ENCODE data around the gene TAS2R40.
"Not testable (repeated sequence)": the region's sequence is repeated elsewhere in the genome, so short reads cannot be mapped to it uniquely, and the experiment has no call there.

Gene TAS2R40

DNA sequence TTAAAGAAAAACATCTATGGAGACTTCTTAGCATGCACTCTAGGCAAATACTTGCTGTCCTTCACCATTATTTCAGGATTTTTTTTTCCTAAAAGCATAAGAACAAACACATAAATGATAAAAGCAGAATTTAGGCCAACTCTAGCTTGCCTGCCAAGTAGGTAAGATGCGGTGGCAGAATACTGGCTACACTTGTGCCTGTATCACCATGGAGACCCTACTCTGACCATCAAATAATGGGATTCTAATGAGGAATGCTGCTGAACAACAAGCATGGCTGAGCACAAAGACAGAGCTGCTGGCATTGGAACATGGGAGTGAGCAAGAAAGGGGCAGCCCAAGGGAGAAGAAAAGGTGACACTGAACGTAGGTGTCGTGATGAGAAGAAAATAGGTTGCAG is 18.5 kb upstream of the TAS2R40 start:
- TF ChIP-seq POLR2AphosphoS5 (IDR thresholded peaks at IDR 0.05; ENCODE audit: low read depth, low read length): no peak
- no peak for TF ChIP-seq TAF1 (IDR thresholded peaks at IDR 0.05; ENCODE audit: borderline replicate concordance, low read depth, low read length)
- TF ChIP-seq POLR2A (IDR thresholded peaks at IDR 0.05; ENCODE audit: low read depth, low read length): no peak
- FAIRE-seq: no peak
- no peak for DNase-seq (ENCODE audit: insufficient read length)

DNA sequence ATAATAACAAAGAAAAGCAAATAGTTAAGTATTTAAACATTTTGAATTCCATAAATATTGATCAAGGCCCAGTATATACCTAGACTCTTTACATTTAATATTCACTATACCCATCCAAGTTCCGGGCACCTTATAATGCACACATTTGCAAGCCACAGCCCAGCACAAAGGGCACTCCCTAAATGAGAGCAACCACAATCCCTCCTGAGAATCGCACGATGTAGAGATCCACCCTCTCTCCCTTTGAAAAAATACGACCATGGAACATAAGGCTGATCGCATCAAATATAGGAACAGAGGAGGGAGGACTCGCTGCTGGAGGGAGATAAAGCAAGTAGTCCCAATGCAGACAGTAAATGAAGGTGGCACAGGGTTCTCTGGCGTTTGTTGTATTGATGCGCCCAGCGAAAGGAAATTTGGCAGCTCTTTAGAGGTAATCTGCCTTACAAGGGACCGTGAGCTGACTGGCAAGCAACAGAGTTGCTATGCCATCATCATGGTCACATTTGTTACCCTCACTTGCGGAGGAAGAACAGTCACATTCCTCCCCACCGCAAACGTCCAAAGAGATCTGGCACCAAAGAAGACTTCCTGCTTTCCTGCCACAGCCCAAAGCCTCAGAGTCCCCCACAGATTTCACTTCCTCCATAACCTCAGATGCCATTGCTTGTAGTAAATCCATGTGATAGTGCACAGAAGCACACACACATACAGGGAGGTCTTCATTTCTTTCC is 16.1 kb upstream of the TAS2R40 start:
- FAIRE-seq: peak; percentile 86
- no peak for TF ChIP-seq POLR2A (IDR thresholded peaks at IDR 0.05; ENCODE audit: low read depth, low read length)
- TF ChIP-seq POLR2AphosphoS5 (IDR thresholded peaks at IDR 0.05; ENCODE audit: low read depth, low read length): no peak
- TF ChIP-seq TAF1 (IDR thresholded peaks at IDR 0.05; ENCODE audit: borderline replicate concordance, low read depth, low read length): no peak
- DNase-seq (ENCODE audit: insufficient read length): no peak

DNA sequence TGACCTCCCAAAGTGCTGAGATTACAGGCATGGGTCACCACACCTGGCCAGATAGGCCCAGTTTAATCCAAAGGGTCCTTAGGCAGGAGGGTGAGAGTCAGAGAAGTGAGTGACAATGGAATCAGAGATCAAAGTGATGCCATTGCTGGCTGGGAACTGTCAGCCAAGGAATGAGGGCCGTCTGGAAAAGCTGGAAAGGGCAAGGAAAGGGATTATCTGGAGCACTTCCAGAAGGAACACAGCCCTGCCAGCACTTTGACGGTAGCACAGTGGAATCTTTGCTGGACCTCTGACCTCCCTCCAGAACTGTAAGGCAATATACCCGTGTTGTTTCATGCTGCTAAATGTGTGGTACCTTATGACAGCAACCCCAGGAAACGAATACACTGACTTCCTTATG is 11.3 kb upstream of the TAS2R40 start:
- DNase-seq (ENCODE audit: insufficient read length) (no peak), FAIRE-seq (no peak)
- TF ChIP-seq POLR2A (IDR thresholded peaks at IDR 0.05; ENCODE audit: low read depth, low read length): no peak
- no peak for TF ChIP-seq TAF1 (IDR thresholded peaks at IDR 0.05; ENCODE audit: borderline replicate concordance, low read depth, low read length)
- no peak for TF ChIP-seq POLR2AphosphoS5 (IDR thresholded peaks at IDR 0.05; ENCODE audit: low read depth, low read length)

DNA sequence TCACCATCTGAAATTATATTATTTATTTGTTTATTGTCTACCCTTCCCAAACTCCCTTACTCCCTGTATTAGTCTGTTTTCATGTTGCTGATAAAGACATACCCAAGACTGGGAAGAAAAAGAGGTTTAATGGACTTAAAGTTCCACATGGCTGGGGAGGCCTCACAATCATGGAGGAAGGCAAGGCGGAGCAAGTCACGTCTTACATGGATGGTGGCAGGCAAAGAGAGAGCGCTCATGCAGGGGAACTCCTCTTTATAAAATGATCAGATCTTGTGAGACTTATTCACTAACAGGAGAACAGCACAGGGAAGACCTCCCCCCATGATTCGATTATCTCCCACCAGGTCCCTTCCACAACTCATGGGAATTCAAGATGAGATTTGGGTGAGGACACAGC is 8.4 kb upstream of the TAS2R40 start:
- DNase-seq (ENCODE audit: insufficient read length); FAIRE-seq: not testable (repeated sequence)

DNA sequence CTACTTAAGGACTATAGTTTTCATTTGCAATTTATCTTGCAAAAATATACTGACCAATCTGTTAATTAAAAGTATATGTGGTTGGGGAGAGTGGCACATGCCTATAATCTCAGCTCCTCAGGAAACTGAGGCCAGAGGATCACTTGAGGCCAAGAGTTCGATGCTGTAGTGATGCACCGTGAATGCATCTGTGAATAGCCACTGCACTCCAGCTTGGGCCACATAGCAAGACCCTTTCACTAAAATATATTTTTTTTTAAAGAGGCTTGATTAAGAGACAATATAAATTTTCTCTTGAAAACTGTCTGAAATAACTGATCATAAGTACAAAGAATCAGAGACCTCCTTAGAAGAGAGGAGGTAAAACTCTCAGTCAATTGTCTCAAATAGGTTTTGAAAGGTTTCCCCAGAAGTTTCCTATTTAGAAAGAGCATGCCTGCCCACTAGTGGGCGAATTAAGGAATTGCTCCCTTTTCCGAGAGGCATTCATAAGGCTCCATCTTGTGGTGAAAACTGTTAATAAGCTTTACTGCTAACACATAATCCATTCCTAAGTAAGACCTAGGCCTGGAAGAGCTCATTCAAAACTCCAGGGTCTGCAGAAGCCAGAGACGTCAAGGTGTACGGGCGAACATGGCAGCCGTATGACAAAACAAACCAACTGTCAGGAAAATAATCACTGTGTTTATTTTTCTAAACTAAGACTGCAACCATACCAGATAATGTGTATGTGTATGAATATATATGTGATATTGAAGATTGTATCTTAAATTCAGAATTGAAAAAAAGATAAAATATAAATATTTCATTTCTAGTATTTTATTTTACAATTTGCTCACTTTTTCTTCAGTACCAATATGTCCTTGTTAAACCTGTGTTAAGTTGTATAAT is 6.8 kb upstream of the TAS2R40 start:
- TF ChIP-seq POLR2AphosphoS5 (IDR thresholded peaks at IDR 0.05; ENCODE audit: low read depth, low read length) (no peak), POLR2A (IDR thresholded peaks at IDR 0.05; ENCODE audit: low read depth, low read length) (no peak), TAF1 (IDR thresholded peaks at IDR 0.05; ENCODE audit: borderline replicate concordance, low read depth, low read length) (no peak)
- FAIRE-seq: peak; percentile 84

DNA sequence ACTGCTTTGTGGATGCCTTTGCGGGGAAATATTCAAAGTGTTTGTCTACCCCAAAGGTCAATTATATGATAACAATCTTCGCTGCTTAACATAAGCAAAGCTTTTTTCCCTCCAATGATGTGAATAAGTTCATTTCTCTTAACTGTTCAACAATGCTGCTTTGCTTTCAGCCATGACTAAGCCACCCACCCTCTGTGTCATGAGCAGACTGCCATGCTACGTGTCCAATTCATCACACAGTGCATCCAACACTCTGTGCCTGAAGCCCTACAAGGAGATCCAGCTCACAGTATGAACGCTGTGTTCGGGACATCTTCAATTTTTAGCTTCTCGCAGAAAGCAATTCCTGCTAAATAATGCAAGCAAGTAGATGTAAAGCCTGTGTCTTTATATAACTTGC is 5.7 kb upstream of the TAS2R40 start:
- FAIRE-seq (no peak), DNase-seq (ENCODE audit: insufficient read length) (no peak)
- no peak for TF ChIP-seq POLR2AphosphoS5 (IDR thresholded peaks at IDR 0.05; ENCODE audit: low read depth, low read length)
- TF ChIP-seq TAF1 (IDR thresholded peaks at IDR 0.05; ENCODE audit: borderline replicate concordance, low read depth, low read length): no peak
- no peak for TF ChIP-seq POLR2A (IDR thresholded peaks at IDR 0.05; ENCODE audit: low read depth, low read length)

More for the DNA sequence above, 6.8 kb upstream of the TAS2R40 start:
- peak; percentile 29 for DNase-seq (ENCODE audit: insufficient read length)

DNA sequence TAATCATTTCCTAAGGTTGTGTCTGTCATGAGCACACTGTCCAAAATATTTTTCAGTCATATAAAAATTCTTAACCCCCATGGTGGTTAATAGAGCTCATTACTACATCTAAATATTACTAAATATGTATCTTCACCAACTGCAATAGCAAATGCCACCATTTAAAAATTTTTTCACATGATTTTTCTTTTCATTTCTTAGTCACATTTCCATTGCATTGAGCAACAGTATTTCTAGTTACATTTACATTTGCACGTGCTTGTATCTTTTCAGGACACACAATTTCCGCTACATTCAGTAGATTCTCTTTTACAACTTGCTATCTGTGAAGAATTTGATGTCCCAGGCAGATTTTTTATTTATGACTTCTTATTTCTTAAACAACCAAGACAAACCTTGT is 5.2 kb upstream of the TAS2R40 start:
- DNase-seq (ENCODE audit: insufficient read length) (no peak), FAIRE-seq (no peak)
- TF ChIP-seq POLR2A (IDR thresholded peaks at IDR 0.05; ENCODE audit: low read depth, low read length) (no peak), TAF1 (IDR thresholded peaks at IDR 0.05; ENCODE audit: borderline replicate concordance, low read depth, low read length) (no peak), POLR2AphosphoS5 (IDR thresholded peaks at IDR 0.05; ENCODE audit: low read depth, low read length) (no peak)

DNA sequence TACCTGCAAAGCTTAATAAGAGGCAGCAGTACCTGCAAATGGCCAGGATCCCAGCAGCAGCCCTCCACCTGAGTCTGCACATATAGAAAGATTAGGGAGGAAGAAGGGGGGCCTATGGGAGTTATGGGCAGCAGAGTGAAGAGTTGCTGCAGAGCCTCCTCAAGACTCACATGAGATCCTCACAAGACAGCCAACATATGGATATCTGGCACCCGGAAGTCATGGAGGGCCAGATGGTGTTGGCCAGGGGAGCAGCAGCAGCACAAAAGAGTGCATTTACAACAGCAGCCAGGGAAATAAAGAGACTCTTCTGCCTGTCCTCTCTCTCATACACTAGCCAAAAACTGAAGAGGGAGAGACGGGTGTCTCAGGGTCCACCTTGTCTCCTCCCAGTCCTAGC is 4.0 kb upstream of the TAS2R40 start:
- DNase-seq (ENCODE audit: insufficient read length): no peak
- TF ChIP-seq POLR2A (IDR thresholded peaks at IDR 0.05; ENCODE audit: low read depth, low read length) (no peak), POLR2AphosphoS5 (IDR thresholded peaks at IDR 0.05; ENCODE audit: low read depth, low read length) (no peak), TAF1 (IDR thresholded peaks at IDR 0.05; ENCODE audit: borderline replicate concordance, low read depth, low read length) (no peak)
- no peak for FAIRE-seq

DNA sequence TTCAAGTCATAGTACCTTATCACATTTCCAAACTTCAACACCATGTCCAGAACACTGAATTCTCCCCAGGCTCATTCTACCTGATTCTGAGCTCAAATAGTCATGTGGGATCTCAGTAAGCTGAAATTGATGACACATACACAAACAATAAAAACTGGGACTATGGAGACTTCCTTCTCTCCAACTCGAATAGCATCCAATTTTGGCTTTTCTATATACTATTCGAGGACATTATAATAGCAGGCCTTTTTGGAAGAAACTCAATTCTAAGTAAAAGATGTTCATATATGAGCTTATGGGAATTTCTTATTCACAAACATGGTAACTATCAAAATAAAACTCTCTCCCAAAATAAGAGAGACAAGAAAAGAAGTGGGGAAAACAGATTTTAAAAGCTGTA is 551 bp upstream of the TAS2R40 start:
- no peak for FAIRE-seq
- no peak for DNase-seq (ENCODE audit: insufficient read length)
- TF ChIP-seq POLR2A (IDR thresholded peaks at IDR 0.05; ENCODE audit: low read depth, low read length) (no peak), POLR2AphosphoS5 (IDR thresholded peaks at IDR 0.05; ENCODE audit: low read depth, low read length) (no peak)

DNA sequence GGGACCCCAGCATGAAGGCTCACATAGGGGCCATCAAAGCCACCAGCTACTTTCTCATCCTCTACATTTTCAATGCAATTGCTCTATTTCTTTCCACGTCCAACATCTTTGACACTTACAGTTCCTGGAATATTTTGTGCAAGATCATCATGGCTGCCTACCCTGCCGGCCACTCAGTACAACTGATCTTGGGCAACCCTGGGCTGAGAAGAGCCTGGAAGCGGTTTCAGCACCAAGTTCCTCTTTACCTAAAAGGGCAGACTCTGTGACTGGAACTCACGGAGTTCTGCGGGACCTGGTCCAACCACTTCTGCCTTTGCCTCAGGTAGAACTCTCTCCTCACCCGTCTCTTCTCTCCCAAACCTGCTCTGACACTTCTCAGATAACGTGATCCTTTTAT is 945 bp downstream of the TAS2R40 start:
- FAIRE-seq (no peak), DNase-seq (ENCODE audit: insufficient read length) (no peak)

DNA sequence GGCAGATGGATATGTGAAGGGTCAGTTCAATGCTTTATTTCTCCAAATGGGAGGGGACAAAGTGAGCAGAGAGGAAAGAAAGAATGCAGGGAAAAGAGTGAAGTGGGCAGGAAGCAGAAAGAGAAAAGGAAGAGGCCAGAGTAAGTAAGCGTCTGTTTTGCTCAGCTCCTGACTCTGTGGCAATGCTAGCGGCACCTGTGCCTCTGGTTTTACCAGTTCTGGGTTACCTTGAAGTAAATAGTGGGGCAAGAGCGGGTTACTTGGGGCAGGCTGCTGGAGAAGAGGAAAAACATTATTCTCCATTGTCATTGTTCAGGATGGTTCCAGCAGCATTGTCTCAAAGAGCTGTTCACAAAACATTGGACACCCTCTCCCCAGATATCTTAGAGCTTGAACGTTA is 1.9 kb downstream of the TAS2R40 start:
- FAIRE-seq: no peak
- DNase-seq (ENCODE audit: insufficient read length): no peak
- TF ChIP-seq TAF1 (IDR thresholded peaks at IDR 0.05; ENCODE audit: borderline replicate concordance, low read depth, low read length) (no peak), POLR2AphosphoS5 (IDR thresholded peaks at IDR 0.05; ENCODE audit: low read depth, low read length) (no peak)

More for the DNA sequence above, 945 bp downstream of the TAS2R40 start:
- no peak for TF ChIP-seq POLR2AphosphoS5 (IDR thresholded peaks at IDR 0.05; ENCODE audit: low read depth, low read length)
- TF ChIP-seq TAF1 (IDR thresholded peaks at IDR 0.05; ENCODE audit: borderline replicate concordance, low read depth, low read length): no peak
- TF ChIP-seq POLR2A (IDR thresholded peaks at IDR 0.05; ENCODE audit: low read depth, low read length): no peak

DNA sequence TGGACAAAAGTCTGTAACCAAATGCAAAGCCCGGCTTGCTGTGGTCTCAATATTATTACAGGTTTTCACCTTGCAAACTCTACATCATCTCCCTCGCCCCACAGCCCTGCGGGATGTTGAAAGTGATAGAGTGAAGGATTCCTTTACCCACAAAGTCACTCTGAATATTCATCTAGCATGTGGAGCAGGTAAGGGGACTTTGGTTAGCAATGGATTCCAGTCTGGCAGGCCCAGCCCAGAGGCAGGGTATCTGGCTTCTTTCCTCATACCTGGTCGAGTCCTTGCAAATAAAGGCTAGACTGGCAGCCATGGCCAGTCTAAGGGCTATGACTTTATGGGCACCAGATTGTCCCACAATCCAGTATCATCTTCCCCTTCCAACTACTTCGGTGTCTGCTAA is 3.2 kb downstream of the TAS2R40 start:
- no peak for TF ChIP-seq TAF1 (IDR thresholded peaks at IDR 0.05; ENCODE audit: borderline replicate concordance, low read depth, low read length)
- TF ChIP-seq POLR2AphosphoS5 (IDR thresholded peaks at IDR 0.05; ENCODE audit: low read depth, low read length): no peak
- no peak for TF ChIP-seq POLR2A (IDR thresholded peaks at IDR 0.05; ENCODE audit: low read depth, low read length)
- no peak for FAIRE-seq

More for the DNA sequence above, 3.2 kb downstream of the TAS2R40 start:
- DNase-seq (ENCODE audit: insufficient read length): no peak

Measured in GM12892 (cell line).